ENCODE measurements around the gene COL19A1. TPM values are rescaled to one million over a fixed set of nuclear protein-coding genes. Genes with fewer than 3 reads are reported as not detected.

COL19A1 gene
- polyA plus RNA-seq, 1 donor (not counting 4 experiments of a cell fraction or from before 2014, with no cell fraction given) = not detected

DNA sequence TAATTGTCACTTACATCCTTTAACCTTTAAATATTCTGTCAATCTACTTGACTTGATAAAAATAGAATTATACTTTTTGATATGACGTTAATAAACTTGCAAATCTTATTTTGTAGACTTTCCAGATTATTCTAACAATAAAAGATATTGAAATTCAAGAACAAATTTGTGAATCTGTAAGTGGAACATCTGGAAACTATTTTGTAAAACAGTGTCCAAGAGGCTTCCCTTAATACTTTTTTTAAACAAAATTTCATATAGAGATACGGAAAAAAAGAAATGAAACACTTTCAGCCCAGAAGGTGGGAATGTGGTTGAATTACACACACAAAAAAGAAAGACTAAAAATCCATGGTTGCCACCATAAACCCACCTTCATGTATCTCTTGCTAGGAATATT is 174.4 kb downstream of the COL19A1 start:
- H3K27me3 ChIP-seq (ENCODE audit: control insufficient read depth, extremely low read depth, insufficient read depth, low read length) = no peaks in the 10 kb centered on the region
- DNase-seq (ENCODE audit: low read depth, low spot score) (no peak), FAIRE-seq (no peak)
- no peak overlapping the region for H3K4me3 ChIP-seq (ENCODE audit: control insufficient read depth in 2 of 3, extremely low read depth in 1 of 3, insufficient read depth in 2 of 3, low read depth in 1 of 3, low read length in 3 of 3)
- no peaks in the 10 kb centered on the region for H3K4me1 ChIP-seq (ENCODE audit: control insufficient read depth, extremely low read depth, insufficient read depth, low read length)
- no peaks in the 10 kb centered on the region for H3K79me2 ChIP-seq (ENCODE audit: control insufficient read depth, insufficient read depth, low read length)
- TF ChIP-seq CTCF (optimal IDR thresholded peaks at IDR 0.05 in 1 of 3, IDR thresholded peaks at IDR 0.05 in 1 of 3, conservative IDR thresholded peaks at IDR 0.05 in 1 of 3; ENCODE audit: extremely low read depth in 1 of 3, insufficient read depth in 2 of 3, low read length in 3 of 3) (no peak), EZH2 (IDR thresholded peaks at IDR 0.05; ENCODE audit: low read length) (no peak)
- no peak overlapping the region for H3K9ac ChIP-seq (ENCODE audit: control insufficient read depth, extremely low read depth, insufficient read depth, low read length)
- H3K4me2 ChIP-seq (ENCODE audit: control insufficient read depth, extremely low read depth, insufficient read depth, low read depth, low read length) = no peak overlapping the region
- no peaks in the 10 kb centered on the region for H3K36me3 ChIP-seq (ENCODE audit: control insufficient read depth in 2 of 2, extremely low read depth in 1 of 2, insufficient read depth in 2 of 2, low read length in 2 of 2)
- no peak overlapping the region for H3K27ac ChIP-seq (ENCODE audit: control insufficient read depth, insufficient read depth, low read length)
- H3K9me3 ChIP-seq (ENCODE audit: control insufficient read depth, low read depth, low read length) = no peaks in the 10 kb centered on the region
- H4K20me1 ChIP-seq (ENCODE audit: control insufficient read depth, extremely low read depth, insufficient read depth, low read length) = no peaks in the 10 kb centered on the region
- no peak overlapping the region for H2AFZ ChIP-seq (ENCODE audit: control insufficient read depth, low read length)
- dilution Hi-C loops (cut with MboI; ENCODE audit: extremely low pct_ligation_motif_present, low sequenced_read_pairs) = no loop called here
- H3K9me1 ChIP-seq (ENCODE audit: control insufficient read depth, extremely low read depth, insufficient read depth, low read length) = no peaks in the 10 kb centered on the region

DNA sequence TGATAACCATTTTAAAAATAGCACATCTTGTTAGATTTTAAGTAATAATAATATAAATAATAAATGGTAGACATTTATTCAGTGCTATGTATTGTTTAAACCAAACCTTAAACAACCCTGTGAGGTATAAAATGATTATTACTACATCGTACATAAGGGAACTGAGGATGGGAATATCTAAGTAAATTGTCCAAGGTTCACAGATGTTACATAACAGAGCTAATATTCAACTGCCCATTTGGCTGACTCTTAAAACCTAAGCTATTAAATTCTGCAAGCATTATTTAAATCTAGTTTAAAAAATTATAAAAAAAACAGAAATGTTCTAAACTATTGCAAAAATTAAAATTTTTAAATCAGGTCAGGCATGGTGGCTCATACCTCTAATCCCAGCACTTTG is 175.1 kb downstream of the COL19A1 start:
- no peak overlapping the region for H2AFZ ChIP-seq (ENCODE audit: control insufficient read depth, low read length)
- no peaks in the 10 kb centered on the region for H3K27me3 ChIP-seq (ENCODE audit: control insufficient read depth, extremely low read depth, insufficient read depth, low read length)
- H3K4me3 ChIP-seq (ENCODE audit: control insufficient read depth in 2 of 3, extremely low read depth in 1 of 3, insufficient read depth in 2 of 3, low read depth in 1 of 3, low read length in 3 of 3) = no peak overlapping the region
- H3K36me3 ChIP-seq (ENCODE audit: control insufficient read depth in 2 of 2, extremely low read depth in 1 of 2, insufficient read depth in 2 of 2, low read length in 2 of 2) = no peaks in the 10 kb centered on the region
- no peak overlapping the region for H3K9ac ChIP-seq (ENCODE audit: control insufficient read depth, extremely low read depth, insufficient read depth, low read length)
- no peak for DNase-seq (ENCODE audit: low read depth, low spot score)
- H4K20me1 ChIP-seq (ENCODE audit: control insufficient read depth, extremely low read depth, insufficient read depth, low read length) = no peaks in the 10 kb centered on the region
- H3K9me1 ChIP-seq (ENCODE audit: control insufficient read depth, extremely low read depth, insufficient read depth, low read length) = no peaks in the 10 kb centered on the region
- H3K4me1 ChIP-seq (ENCODE audit: control insufficient read depth, extremely low read depth, insufficient read depth, low read length) = no peaks in the 10 kb centered on the region
- no peaks in the 10 kb centered on the region for H3K79me2 ChIP-seq (ENCODE audit: control insufficient read depth, insufficient read depth, low read length)
- no peak for FAIRE-seq
- no peak overlapping the region for H3K4me2 ChIP-seq (ENCODE audit: control insufficient read depth, extremely low read depth, insufficient read depth, low read depth, low read length)
- H3K27ac ChIP-seq (ENCODE audit: control insufficient read depth, insufficient read depth, low read length) = no peak overlapping the region
- no peak for TF ChIP-seq EZH2 (IDR thresholded peaks at IDR 0.05; ENCODE audit: low read length)
- no peak for TF ChIP-seq CTCF (optimal IDR thresholded peaks at IDR 0.05 in 1 of 3, IDR thresholded peaks at IDR 0.05 in 1 of 3, conservative IDR thresholded peaks at IDR 0.05 in 1 of 3; ENCODE audit: extremely low read depth in 1 of 3, insufficient read depth in 2 of 3, low read length in 3 of 3)
- dilution Hi-C loops (cut with MboI; ENCODE audit: extremely low pct_ligation_motif_present, low sequenced_read_pairs) = no loop called here
- no peaks in the 10 kb centered on the region for H3K9me3 ChIP-seq (ENCODE audit: control insufficient read depth, low read depth, low read length)

Data from keratinocyte (primary cell).